ENCODE data around the gene NAT14. TPM values are rescaled to one million over a fixed set of nuclear protein-coding genes. Genes with fewer than 3 reads are reported as not detected.
A peak's percentile ranks its signal among the peaks of the same experiment; 100 is the strongest.

Gene NAT14
- polyA plus RNA-seq, 1 of the 3 experiments (the other 2 are of a cell fraction): 89.9 TPM

DNA sequence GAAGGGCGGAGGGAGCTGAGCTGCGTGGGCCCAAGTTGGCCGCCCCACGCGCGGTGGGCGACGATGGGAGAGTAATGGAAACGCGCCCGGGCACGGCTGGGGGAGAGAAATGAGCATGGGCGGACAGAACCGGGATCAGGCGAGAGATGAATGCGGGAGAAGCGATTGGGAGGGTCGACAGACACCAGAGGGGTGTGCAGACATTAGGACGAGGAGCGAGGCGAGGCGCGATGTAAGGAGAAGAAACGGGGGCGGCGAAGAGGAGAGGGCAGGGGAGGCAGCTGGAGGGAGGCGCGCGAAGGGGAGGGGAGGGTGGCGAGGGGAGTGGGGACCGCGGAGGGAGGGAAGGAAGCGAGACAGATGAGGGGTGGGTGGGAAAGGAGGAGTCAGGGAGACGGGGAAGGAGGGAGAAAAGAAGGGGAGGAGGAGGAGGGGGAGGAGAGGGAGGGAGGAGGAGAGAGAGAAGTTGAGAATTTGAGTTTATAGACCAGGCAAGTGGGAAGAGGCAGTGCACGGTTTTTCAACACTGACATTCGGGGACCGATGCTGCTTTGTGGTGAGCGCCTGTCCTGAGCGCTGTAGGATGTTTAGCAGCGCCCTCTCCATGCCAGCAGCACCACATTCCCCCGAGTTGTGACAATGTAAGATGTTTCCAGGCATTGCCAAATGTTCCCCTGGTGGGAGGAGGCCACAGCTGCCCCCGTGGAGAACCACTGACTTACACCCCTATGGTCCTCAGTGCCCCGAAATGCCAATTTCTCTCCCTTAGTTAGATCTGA, 41.8 kb upstream of the NAT14 start, which contains the start of gene SHISA7:
SHISA7 (minus strand) TSS at position 256 of the 779 bp plus-strand sequence. CDS start 437 bp downstream, outside the sequence.
- TF ChIP-seq CHD2 (IDR thresholded peaks at IDR 0.05; ENCODE audit: low read length, partially characterized antibody) (no peak), EZH2phosphoT487 (IDR thresholded peaks at IDR 0.05; ENCODE audit: borderline replicate concordance, low read depth) (no peak), SMC3 (IDR thresholded peaks at IDR 0.05; ENCODE audit: low read depth, low read length) (no peak), RXRA (IDR thresholded peaks at IDR 0.05; ENCODE audit: borderline replicate concordance, low read depth) (no peak), MXI1 (IDR thresholded peaks at IDR 0.05; ENCODE audit: low read depth, low read length) (no peak), RCOR1 (IDR thresholded peaks at IDR 0.05; ENCODE audit: low read length) (no peak), MEF2A (IDR thresholded peaks at IDR 0.05; ENCODE audit: borderline replicate concordance, low read depth) (no peak), RFX5 (IDR thresholded peaks at IDR 0.05; ENCODE audit: low read length) (no peak), JUND (IDR thresholded peaks at IDR 0.05) (no peak), POLR2AphosphoS5 (IDR thresholded peaks at IDR 0.05; ENCODE audit: low read depth, low read length) (no peak), YY1 (IDR thresholded peaks at IDR 0.05; ENCODE audit: low read depth) (no peak)
- TF ChIP-seq, protein P1, sequence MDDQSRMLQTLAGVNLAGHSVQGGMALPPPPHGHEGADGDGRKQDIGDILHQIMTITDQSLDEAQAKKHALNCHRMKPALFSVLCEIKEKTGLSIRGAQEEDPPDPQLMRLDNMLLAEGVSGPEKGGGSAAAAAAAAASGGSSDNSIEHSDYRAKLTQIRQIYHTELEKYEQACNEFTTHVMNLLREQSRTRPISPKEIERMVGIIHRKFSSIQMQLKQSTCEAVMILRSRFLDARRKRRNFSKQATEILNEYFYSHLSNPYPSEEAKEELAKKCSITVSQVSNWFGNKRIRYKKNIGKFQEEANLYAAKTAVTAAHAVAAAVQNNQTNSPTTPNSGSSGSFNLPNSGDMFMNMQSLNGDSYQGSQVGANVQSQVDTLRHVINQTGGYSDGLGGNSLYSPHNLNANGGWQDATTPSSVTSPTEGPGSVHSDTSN (IDR thresholded peaks at IDR 0.05): no peak
- TF ChIP-seq, protein P2, sequence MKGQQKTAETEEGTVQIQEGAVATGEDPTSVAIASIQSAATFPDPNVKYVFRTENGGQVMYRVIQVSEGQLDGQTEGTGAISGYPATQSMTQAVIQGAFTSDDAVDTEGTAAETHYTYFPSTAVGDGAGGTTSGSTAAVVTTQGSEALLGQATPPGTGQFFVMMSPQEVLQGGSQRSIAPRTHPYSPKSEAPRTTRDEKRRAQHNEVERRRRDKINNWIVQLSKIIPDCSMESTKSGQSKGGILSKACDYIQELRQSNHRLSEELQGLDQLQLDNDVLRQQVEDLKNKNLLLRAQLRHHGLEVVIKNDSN (IDR thresholded peaks at IDR 0.05; ENCODE audit: borderline replicate concordance, low read depth): no peak
- Histone ChIP-seq H3K9me2 (no peaks in the 10 kb centered on the region), H3K4me1 (ENCODE audit: control insufficient read depth in 1 of 2, insufficient read depth in 2 of 2, low read depth in 1 of 2, low read length in 1 of 2) (peaks cover 0 to 9% of the 10 kb centered on the region in 2 experiments; a peak in 1 of 4 replicates), H3K4me3 (ENCODE audit: low read depth in 2 of 2, low read length in 1 of 2) (no peak within 1 kb of the TSS; a peak in 1 of 4 replicates), H3K27me3 (ENCODE audit: insufficient read depth) (peaks cover 60% of the 10 kb centered on the region), H3K27ac (ENCODE audit: low read depth in 2 of 2, low read length in 1 of 2) (no peak within 1 kb of the TSS), H3K9me3 (no peaks in the 10 kb centered on the region), H4K20me1 (ENCODE audit: insufficient read depth) (peaks cover 5% of the 10 kb centered on the region; the same call in 1 of the 2 replicates), H2AFZ (ENCODE audit: low read depth) (no peak within 1 kb of the TSS), H3K9ac (no peak within 1 kb of the TSS), H3F3A (replicated peaks; ENCODE audit: insufficient read depth) (peaks cover 8% of the 10 kb centered on the region), H3K36me3 (replicated peaks in 1 of 2; ENCODE audit: control insufficient read depth in 1 of 2, insufficient read depth in 2 of 2, low read length in 1 of 2) (no peaks in the 10 kb centered on the region), H3K4me2 (no peak within 1 kb of the TSS), H3K79me2 (ENCODE audit: insufficient read depth) (no peaks in the 10 kb centered on the region)
- DNase-seq: peak; percentile 58
- WGBS (ENCODE audit: low lambda C conversion rate): 8% methylated on average over 43 of the region's 43 CpGs
- POLR2A ChIA-PET: no interaction called here
- CTCF ChIA-PET: interaction anchor here (1.3 to 2.8 kb wide), 3 partner anchors 25 to 302 kb away, joined by 5 to 13 read pairs (median 6); no protein-coding TSS in a partner anchor

DNA sequence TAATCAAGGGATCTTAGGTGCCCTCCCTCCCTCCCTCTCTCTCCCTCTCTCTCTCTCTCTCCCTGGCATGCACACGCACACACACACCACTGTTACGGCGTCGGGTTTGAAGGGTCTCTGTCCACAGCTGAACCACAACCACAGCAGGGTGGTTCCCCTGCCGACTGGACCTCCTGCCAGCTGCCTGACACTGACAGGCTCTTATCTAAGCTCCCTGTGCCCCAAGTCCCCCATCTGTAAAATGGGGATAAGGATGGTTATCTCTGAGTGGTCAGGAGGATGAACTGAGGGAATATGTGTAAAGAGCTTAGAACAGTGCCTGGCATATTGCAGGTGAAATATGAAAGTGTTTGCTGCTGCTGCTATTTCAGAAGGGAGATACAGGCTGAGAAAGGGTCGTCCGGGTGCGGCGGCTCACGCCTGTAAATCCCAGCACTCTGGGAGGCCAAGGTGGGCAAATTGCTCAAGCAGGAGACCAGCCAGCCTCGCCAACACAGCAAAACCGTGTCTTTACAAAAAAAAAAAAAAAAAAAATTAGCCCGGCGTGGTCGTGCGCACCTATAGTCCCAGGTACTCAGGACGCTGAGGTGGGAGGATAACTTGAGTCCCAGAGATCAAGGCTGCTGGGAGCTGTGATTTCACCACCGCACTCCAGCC, 41.0 kb upstream of the NAT14 start:
- Histone ChIP-seq H3K27ac (ENCODE audit: low read depth in 2 of 2, low read length in 1 of 2) (no peak overlapping the region), H3K79me2 (ENCODE audit: insufficient read depth) (no peaks in the 10 kb centered on the region), H3K9me2 (no peaks in the 10 kb centered on the region), H3K27me3 (ENCODE audit: insufficient read depth) (peaks cover 59% of the 10 kb centered on the region), H3K4me2 (no peak overlapping the region), H3F3A (replicated peaks; ENCODE audit: insufficient read depth) (peaks cover 8% of the 10 kb centered on the region), H3K9me3 (no peaks in the 10 kb centered on the region), H3K9ac (no peak overlapping the region), H4K20me1 (ENCODE audit: insufficient read depth) (peaks cover 5% of the 10 kb centered on the region; the same call in 1 of the 2 replicates), H3K36me3 (replicated peaks in 1 of 2; ENCODE audit: control insufficient read depth in 1 of 2, insufficient read depth in 2 of 2, low read length in 1 of 2) (no peaks in the 10 kb centered on the region), H2AFZ (ENCODE audit: low read depth) (no peak overlapping the region), H3K4me3 (ENCODE audit: low read depth in 2 of 2, low read length in 1 of 2) (no peak overlapping the region), H3K4me1 (ENCODE audit: control insufficient read depth in 1 of 2, insufficient read depth in 2 of 2, low read depth in 1 of 2, low read length in 1 of 2) (peaks cover 0 to 9% of the 10 kb centered on the region in 2 experiments; a peak in 1 of 4 replicates)
- POLR2A ChIA-PET: interaction anchor here (0.9 to 1.5 kb wide), 2 partner anchors 32 to 38 kb away, joined by 3 read pairs; partner anchors contain the start of gene ZNF628
- WGBS (ENCODE audit: low lambda C conversion rate): 45% methylated on average over 18 of the region's 18 CpGs
- CTCF ChIA-PET: interaction anchor here (1.3 to 2.8 kb wide), 2 partner anchors 24 to 303 kb away, joined by 5 to 13 read pairs; no protein-coding TSS in a partner anchor
- DNase-seq: no peak
- TF ChIP-seq EP300 (IDR thresholded peaks at IDR 0.05; ENCODE audit: borderline replicate concordance in 1 of 2, low read depth in 1 of 2, low read length in 1 of 2) (no peak), NRF1 (IDR thresholded peaks at IDR 0.05; ENCODE audit: low read depth, low read length) (no peak), FOSL2 (IDR thresholded peaks at IDR 0.05; ENCODE audit: borderline replicate concordance, low read depth) (no peak), POLR2AphosphoS5 (IDR thresholded peaks at IDR 0.05; ENCODE audit: low read depth, low read length) (no peak), GATA2 (CRISPR knock-in tag; IDR thresholded peaks at IDR 0.05) (no peak), EZH2phosphoT487 (IDR thresholded peaks at IDR 0.05; ENCODE audit: borderline replicate concordance, low read depth) (no peak), RCOR1 (IDR thresholded peaks at IDR 0.05; ENCODE audit: low read length) (no peak), ELF1 (IDR thresholded peaks at IDR 0.05) (no peak), SMC3 (IDR thresholded peaks at IDR 0.05; ENCODE audit: low read depth, low read length) (no peak), NFIC (IDR thresholded peaks at IDR 0.05; ENCODE audit: borderline replicate concordance) (no peak), RXRA (IDR thresholded peaks at IDR 0.05; ENCODE audit: borderline replicate concordance, low read depth) (no peak), SIN3A (IDR thresholded peaks at IDR 0.05; ENCODE audit: borderline replicate concordance, low read depth, low read length) (no peak), YY1 (IDR thresholded peaks at IDR 0.05; ENCODE audit: low read depth) (no peak)
- TF ChIP-seq, protein P3, sequence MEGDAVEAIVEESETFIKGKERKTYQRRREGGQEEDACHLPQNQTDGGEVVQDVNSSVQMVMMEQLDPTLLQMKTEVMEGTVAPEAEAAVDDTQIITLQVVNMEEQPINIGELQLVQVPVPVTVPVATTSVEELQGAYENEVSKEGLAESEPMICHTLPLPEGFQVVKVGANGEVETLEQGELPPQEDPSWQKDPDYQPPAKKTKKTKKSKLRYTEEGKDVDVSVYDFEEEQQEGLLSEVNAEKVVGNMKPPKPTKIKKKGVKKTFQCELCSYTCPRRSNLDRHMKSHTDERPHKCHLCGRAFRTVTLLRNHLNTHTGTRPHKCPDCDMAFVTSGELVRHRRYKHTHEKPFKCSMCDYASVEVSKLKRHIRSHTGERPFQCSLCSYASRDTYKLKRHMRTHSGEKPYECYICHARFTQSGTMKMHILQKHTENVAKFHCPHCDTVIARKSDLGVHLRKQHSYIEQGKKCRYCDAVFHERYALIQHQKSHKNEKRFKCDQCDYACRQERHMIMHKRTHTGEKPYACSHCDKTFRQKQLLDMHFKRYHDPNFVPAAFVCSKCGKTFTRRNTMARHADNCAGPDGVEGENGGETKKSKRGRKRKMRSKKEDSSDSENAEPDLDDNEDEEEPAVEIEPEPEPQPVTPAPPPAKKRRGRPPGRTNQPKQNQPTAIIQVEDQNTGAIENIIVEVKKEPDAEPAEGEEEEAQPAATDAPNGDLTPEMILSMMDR (IDR thresholded peaks at IDR 0.05): no peak

All from SK-N-SH (cell line).